GM23248 (cell line): ENCODE data around the gene FIGNL1. TPM values are rescaled to one million over a fixed set of nuclear protein-coding genes. Genes with fewer than 3 reads are reported as not detected.
"Not testable (repeated sequence)": the region's sequence is repeated elsewhere in the genome, so short reads cannot be mapped to it uniquely, and the experiment has no call there.

Source experiments
- DNase-seq: peaks from one replicate; pipeline ENCODE4 v3.0.0-alpha.2; 2015
- H2AFZ ChIP-seq: fragments of 200-600 bp; sonication (generic); 2 replicates; pipeline ENCODE4 v1.6.1; 2016; ENCODE audit warnings: antibody characterized with exemption
- H3F3A ChIP-seq: fragments of 200-600 bp; sonication (generic); 2 replicates; pipeline ENCODE4 v1.6.1; 2016; ENCODE audit warnings: mild to moderate bottlenecking, antibody characterized with exemption, mixed run types; ENCODE audit not compliant: insufficient read depth
- H3K27ac ChIP-seq: fragments of 200-600 bp; sonication (generic); 2 replicates; pipeline ENCODE4 v1.5.1; 2016; ENCODE audit warnings: mild to moderate bottlenecking
- H3K27me3 ChIP-seq: fragments of 200-600 bp; sonication (generic); replicated peaks from 2 replicates; pipeline ENCODE4 v1.6.1; 2016; ENCODE audit warnings: mild to moderate bottlenecking; ENCODE audit not compliant: insufficient read depth
- H3K36me3 ChIP-seq: fragments of 200-600 bp; sonication (generic); 2 replicates; pipeline ENCODE4 v1.6.1; 2016; ENCODE audit warnings: low read depth, mild to moderate bottlenecking
- H3K4me1 ChIP-seq: fragments of 200-600 bp; sonication (generic); 2 replicates; pipeline ENCODE4 v1.6.1; 2016; ENCODE audit warnings: mild to moderate bottlenecking; ENCODE audit not compliant: insufficient read depth
- H3K4me2 ChIP-seq: fragments of 200-600 bp; sonication (generic); one replicate; pipeline ENCODE4 v1.6.1; 2016; ENCODE audit warnings: mild to moderate bottlenecking; ENCODE audit not compliant: unreplicated experiment
- H3K4me3 ChIP-seq: fragments of 200-600 bp; sonication (generic); 2 replicates; pipeline ENCODE4 v1.5.1; 2016; ENCODE audit warnings: mild to moderate bottlenecking
- H3K79me2 ChIP-seq: fragments of 200-600 bp; sonication (generic); 2 replicates; pipeline ENCODE4 v1.6.1; 2016; ENCODE audit warnings: mild to moderate bottlenecking; ENCODE audit not compliant: insufficient read depth
- H3K9ac ChIP-seq: fragments of 200-600 bp; sonication (generic); 2 replicates; pipeline ENCODE4 v1.6.1; 2016; ENCODE audit warnings: mild to moderate bottlenecking
- H3K9me2 ChIP-seq: fragments of 200-600 bp; sonication (generic); 2 replicates; pipeline ENCODE4 v1.6.1; 2016; ENCODE audit warnings: mixed run types, mild to moderate bottlenecking, moderate library complexity; ENCODE audit not compliant: insufficient read depth
- H3K9me3 ChIP-seq: fragments of 200-600 bp; sonication (generic); one replicate; pipeline ENCODE4 v1.6.1; 2017; ENCODE audit warnings: low read depth
- H4K20me1 ChIP-seq: fragments of 200-600 bp; sonication (generic); 2 replicates; pipeline ENCODE4 v1.6.0; 2016; ENCODE audit not compliant: insufficient read depth
- EZH2 ChIP-seq: fragments of 200-600 bp; sonication (generic); IDR thresholded peaks from 2 replicates; pipeline ENCODE4 v1.6.1; 2018; ENCODE audit warnings: antibody characterized with exemption, mild to moderate bottlenecking; ENCODE audit not compliant: insufficient read depth, poor library complexity, severe bottlenecking
- EZH2phosphoT487 ChIP-seq: fragments of 200-600 bp; sonication (generic); IDR thresholded peaks from 2 replicates; pipeline ENCODE4 v1.6.1; 2018; ENCODE audit warnings: antibody characterized with exemption, moderate library complexity, mild to moderate bottlenecking, low read depth; ENCODE audit not compliant: insufficient read depth
- WGBS, 2 experiments: methylation state at CpG; one replicate each; pipeline ENCODE4 v1.1.6; 2015 to 2017; ENCODE audit warnings: low lambda C conversion rate in 2 of 2, low coverage in 1 of 2; ENCODE audit errors: missing lambda C conversion rate in 2 of 2; 5-methylcytosine and 5-hydroxymethylcytosine counted together
- in situ Hi-C: fragments of 300-500 bp; cut with MboI; formaldehyde crosslinking; loops from 2 replicates; pipeline ENCODE4 v1.15.0; 2020
- polyA plus RNA-seq: library from polyadenylated mRNA; unstranded; fragments of >200 nt; fragmentation: Nextera tagmentation; extraction: Ambion mirVana; gene quantifications from 2 replicates; pipeline ENCODE4 v1.2.1, GENCODE V29; 2016
- total RNA-seq: library from RNA; depleted of rRNA; stranded (reverse); fragments of >200 nt; shearing (Covaris generic); gene quantifications from 2 replicates; pipeline ENCODE4 v1.2.3, GENCODE V29; 2014

Gene FIGNL1
- total and polyA plus RNA-seq, 2 experiments from 2014 or later = 8.4 to 20.2 TPM

DNA sequence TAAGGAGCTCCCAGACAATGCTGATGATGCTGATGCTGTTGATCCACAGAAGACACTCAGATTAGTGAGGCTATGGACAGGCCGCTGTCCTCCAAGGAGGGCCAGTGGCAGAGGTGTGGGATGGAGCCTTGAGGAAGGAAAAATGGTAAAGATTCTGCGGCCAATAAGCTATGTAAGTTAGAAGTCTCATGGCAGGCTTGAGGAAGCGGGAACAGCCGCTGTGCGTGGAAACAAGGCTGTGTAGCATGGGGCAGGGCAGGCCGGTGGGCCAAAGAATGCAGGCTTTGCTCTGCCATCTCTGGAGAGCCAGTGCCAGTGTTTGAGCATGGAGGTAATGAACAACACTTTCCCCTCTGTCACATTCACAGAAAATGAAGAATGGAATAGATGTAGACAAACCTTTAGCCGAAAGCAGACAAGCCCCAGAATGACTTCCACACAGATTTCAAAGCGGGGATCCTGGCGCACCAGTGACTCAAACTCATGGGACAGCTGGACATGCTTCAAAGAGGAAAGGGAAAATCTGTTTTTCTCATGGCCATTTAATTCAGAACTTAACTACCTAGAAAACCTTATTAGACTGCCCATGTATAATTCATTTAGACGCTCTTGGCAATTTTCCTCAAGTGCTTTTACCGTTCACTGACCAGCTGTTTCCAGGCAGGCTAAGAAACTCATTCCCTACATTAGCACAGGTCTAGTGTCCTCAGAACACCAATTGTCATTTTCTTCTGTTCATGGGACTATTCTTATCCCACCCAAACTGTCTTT is 16.9 kb upstream of the FIGNL1 start:
- Histone ChIP-seq H3K9me2 (no peaks in the 10 kb centered on the region), H4K20me1 (no peaks in the 10 kb centered on the region), H3K4me2 (no peak overlapping the region), H3K36me3 (no peaks in the 10 kb centered on the region), H3K9ac (no peak overlapping the region), H3K27me3 (no peaks in the 10 kb centered on the region; the same call in 1 of the 2 replicates), H3K9me3 (no peaks in the 10 kb centered on the region), H3K4me1 (no peaks in the 10 kb centered on the region), H2AFZ (no peak overlapping the region), H3F3A (no peaks in the 10 kb centered on the region), H3K4me3 (no peak overlapping the region), H3K27ac (no peak overlapping the region), H3K79me2 (no peaks in the 10 kb centered on the region)
- TF ChIP-seq EZH2 (no peak), EZH2phosphoT487 (no peak)
- WGBS, 2 experiments = 84 to 85% methylated on average over 11 of the region's 11 CpGs
- DNase-seq = no peak
- in situ Hi-C loops = loop anchor here (10.0 to 25.0 kb wide), 2 partner anchors 678 to 895 kb away; no protein-coding TSS in a partner anchor

DNA sequence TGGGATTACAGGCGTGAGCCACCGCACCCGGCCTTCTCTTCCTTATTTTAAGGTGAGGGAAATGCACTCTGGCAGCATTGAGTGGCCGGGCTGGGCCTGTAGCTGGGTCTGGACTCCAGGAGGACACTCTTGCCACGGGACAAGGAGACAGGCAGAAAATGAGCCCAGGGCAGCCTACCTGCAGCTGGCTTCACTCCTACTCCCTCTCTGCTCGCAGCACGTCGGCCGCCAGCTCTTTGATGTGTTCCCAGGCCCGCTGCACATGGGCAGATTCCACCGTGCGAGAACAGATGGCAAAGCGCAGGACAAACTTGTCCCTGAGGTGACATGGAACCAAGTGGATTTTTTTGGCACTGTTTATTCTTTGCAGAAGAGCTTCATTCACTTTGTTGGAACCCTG is 12.9 kb upstream of the FIGNL1 start:
- Histone ChIP-seq H3K4me1 (no peaks in the 10 kb centered on the region), H3F3A (no peaks in the 10 kb centered on the region), H2AFZ (no peak overlapping the region), H3K9me2 (no peaks in the 10 kb centered on the region), H3K9ac (no peak overlapping the region), H3K9me3 (no peaks in the 10 kb centered on the region), H4K20me1 (no peaks in the 10 kb centered on the region), H3K27me3 (no peaks in the 10 kb centered on the region; the same call in 1 of the 2 replicates), H3K4me2 (no peak overlapping the region), H3K4me3 (no peak overlapping the region), H3K27ac (no peak overlapping the region), H3K36me3 (no peaks in the 10 kb centered on the region), H3K79me2 (no peaks in the 10 kb centered on the region)
- TF ChIP-seq EZH2phosphoT487 = no peak
- no peak for TF ChIP-seq EZH2
- no peak for DNase-seq
- in situ Hi-C loops = loop anchor here (10.0 to 25.0 kb wide), 2 partner anchors 682 to 899 kb away; no protein-coding TSS in a partner anchor
- 72 to 75% methylated on average over 13 of the region's 13 CpGs for WGBS, 2 experiments

DNA sequence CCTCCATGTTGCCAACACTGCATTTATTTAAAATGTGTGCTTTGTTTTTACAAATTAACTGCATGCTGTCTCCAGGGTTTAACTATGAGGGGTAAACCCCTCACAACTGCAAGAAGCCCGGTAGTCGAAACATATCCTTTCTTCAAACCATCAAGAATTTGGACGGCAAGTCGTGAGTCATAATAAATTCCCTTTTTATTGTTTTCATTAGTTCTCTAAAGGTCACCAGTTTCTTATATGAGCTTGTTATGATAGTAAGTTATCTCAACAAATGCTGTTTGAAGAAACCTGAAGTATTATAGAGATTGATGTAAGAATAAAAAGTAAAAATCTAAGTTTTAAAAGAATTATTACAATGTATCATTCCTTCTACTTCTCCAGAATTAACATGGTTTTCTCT is 12.2 kb upstream of the FIGNL1 start:
- 60 to 64% methylated on average over 4 of the region's 4 CpGs for WGBS, 2 experiments

DNA sequence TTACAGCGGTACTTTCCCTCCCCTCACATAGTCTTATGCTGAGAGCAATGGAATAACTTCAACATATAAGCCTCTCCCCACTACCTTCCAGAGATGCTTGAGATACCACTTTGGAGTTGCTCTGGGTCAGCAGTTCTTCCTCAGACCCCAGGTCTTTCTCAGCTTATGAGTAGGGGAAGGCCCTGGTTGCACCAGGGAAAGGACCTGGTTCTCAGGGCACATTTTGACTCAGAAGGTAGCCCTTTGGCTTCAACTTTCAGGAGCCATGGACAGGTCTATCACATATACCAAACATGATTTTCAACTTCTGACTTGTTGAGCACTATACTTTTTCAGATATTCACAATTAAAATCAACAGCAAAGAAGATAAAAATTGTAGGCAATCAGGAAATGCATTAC is 11.5 kb upstream of the FIGNL1 start:
- no peak for TF ChIP-seq EZH2
- TF ChIP-seq EZH2phosphoT487 = no peak
- Histone ChIP-seq H3K79me2 (no peaks in the 10 kb centered on the region), H3K27me3 (peaks cover 12% of the 10 kb centered on the region), H2AFZ (no peak overlapping the region), H3K4me1 (no peaks in the 10 kb centered on the region), H3K9ac (no peak overlapping the region), H3K4me2 (no peak overlapping the region), H3K36me3 (no peaks in the 10 kb centered on the region), H3K27ac (no peak overlapping the region), H3K9me2 (no peaks in the 10 kb centered on the region), H3K4me3 (no peak overlapping the region), H3F3A (no peaks in the 10 kb centered on the region), H3K9me3 (no peaks in the 10 kb centered on the region), H4K20me1 (no peaks in the 10 kb centered on the region)
- in situ Hi-C loops = loop anchor here (10.0 to 25.0 kb wide), 2 partner anchors 683 to 901 kb away; no protein-coding TSS in a partner anchor
- 88 to 90% methylated on average over 1 of the region's 1 CpG for WGBS, 2 experiments
- DNase-seq = no peak

More for the DNA sequence above, 12.2 kb upstream of the FIGNL1 start:
- Histone ChIP-seq H3K9ac (no peak overlapping the region), H4K20me1 (no peaks in the 10 kb centered on the region), H3K27ac (no peak overlapping the region), H2AFZ (no peak overlapping the region), H3K36me3 (no peaks in the 10 kb centered on the region), H3K4me1 (no peaks in the 10 kb centered on the region), H3F3A (no peaks in the 10 kb centered on the region), H3K9me2 (no peaks in the 10 kb centered on the region), H3K4me2 (no peak overlapping the region), H3K9me3 (no peaks in the 10 kb centered on the region), H3K79me2 (no peaks in the 10 kb centered on the region), H3K4me3 (no peak overlapping the region), H3K27me3 (peaks cover 5% of the 10 kb centered on the region)
- TF ChIP-seq EZH2 = no peak
- TF ChIP-seq EZH2phosphoT487 = no peak
- DNase-seq = no peak
- in situ Hi-C loops = loop anchor here (10.0 to 25.0 kb wide), 2 partner anchors 682 to 900 kb away; no protein-coding TSS in a partner anchor

DNA sequence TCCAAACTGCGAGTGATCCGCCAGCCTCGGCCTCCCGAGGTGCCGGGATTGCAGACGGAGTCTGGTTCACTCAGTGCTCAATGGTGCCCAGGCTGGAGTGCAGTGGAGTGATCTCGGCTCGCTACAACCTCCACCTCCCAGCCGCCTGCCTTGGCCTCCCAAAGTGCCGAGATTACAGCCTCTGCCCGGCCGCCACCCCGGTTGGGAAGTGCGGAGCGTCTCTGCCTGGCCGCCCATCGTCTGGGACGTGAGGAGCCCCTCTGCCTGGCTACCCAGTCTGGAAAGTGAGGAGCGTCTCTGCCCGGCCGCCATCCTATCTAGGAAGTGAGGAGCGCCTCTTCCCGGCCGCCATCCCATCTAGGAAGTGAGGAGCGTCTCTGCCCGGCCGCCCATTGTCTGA is 9.0 kb upstream of the FIGNL1 start:
- not testable (repeated sequence) for H3K4me2 ChIP-seq, H3K9ac ChIP-seq, H3K36me3 ChIP-seq, H3F3A ChIP-seq, H2AFZ ChIP-seq, H3K79me2 ChIP-seq, H3K4me1 ChIP-seq, H3K4me3 ChIP-seq, DNase-seq, H4K20me1 ChIP-seq, H3K27ac ChIP-seq, H3K9me3 ChIP-seq, H3K9me2 ChIP-seq
- in situ Hi-C loops = loop anchor here (25.0 kb wide), 1 partner anchor 903 kb away; no protein-coding TSS in a partner anchor
- H3K27me3 ChIP-seq = peaks cover 28% of the 10 kb centered on the region
- WGBS, 2 experiments = 86 to 91% methylated on average over 13 to 25 of the region's 27 CpGs

DNA sequence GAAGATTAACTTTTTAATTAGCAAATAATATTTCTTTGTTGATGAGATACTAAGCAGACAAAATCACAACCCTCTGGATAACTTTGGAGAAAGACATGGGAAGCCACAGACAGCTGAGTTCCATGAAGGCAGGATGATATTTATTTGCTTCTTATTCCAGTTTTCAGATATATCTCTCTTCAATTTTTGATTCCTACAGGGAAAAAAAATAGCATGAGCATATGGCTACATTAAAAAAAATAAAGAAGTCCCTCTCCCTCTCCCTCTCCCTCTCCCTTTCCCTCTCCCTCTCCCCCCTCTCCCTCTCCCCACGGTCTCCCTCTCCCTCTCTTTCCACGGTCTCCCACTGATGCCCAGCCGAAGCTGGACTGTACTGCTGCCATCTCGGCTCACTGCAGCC is 8.5 kb upstream of the FIGNL1 start:
- H3K4me3 ChIP-seq, H2AFZ ChIP-seq, H3K9me2 ChIP-seq, H3K4me1 ChIP-seq, H3K36me3 ChIP-seq, H3K79me2 ChIP-seq, H3F3A ChIP-seq, H3K9me3 ChIP-seq, H3K4me2 ChIP-seq, H3K9ac ChIP-seq, H3K27ac ChIP-seq, DNase-seq, H4K20me1 ChIP-seq: not testable (repeated sequence)
- 56% methylated on average over 4 of the region's 4 CpGs; no CpG with 5 or more reads in 1 of the 2 experiments for WGBS, 2 experiments
- in situ Hi-C loops = loop anchor here (25.0 kb wide), 1 partner anchor 904 kb away; no protein-coding TSS in a partner anchor
- peaks cover 28% of the 10 kb centered on the region for H3K27me3 ChIP-seq
